WTC11 (cell line): ENCODE data around the gene CTNND2. TPM values are rescaled to one million over a fixed set of nuclear protein-coding genes. Genes with fewer than 3 reads are reported as not detected.

Source experiments
- ATAC-seq: fragments of 200-7000 bp; cut with Tn5 transposase; 2 replicates; pipeline ENCODE4 v1.10.0; 2021; ENCODE audit warnings: mild to moderate bottlenecking, moderate library complexity
- CTCF ChIA-PET: fragments of 300-600 bp; sonication (Branson Sonifier 250); formaldehyde crosslinking; loops from one replicate; lab custom pipeline; 2021; ENCODE audit warnings: antibody characterized with exemption; lab: Charles Lee
- POLR2A ChIA-PET: fragments of 350-600 bp; sonication (Branson Sonifier 250); formaldehyde crosslinking; loops from one replicate; lab custom pipeline; 2021; ENCODE audit warnings: antibody characterized with exemption; lab: Charles Lee
- DNase-seq: peaks from one replicate; pipeline ENCODE4 v3.0.0; 2021; ENCODE audit warnings: low spot score
- H3K27ac Mint-ChIP-seq: 2 replicates; pipeline ENCODE4 v1.8.0; 2021; ENCODE audit warnings: mixed read lengths
- H3K27me3 Mint-ChIP-seq: 2 replicates; pipeline ENCODE4 v1.8.0; 2021; ENCODE audit warnings: low read depth, mild to moderate bottlenecking, moderate library complexity, mixed read lengths
- H3K36me3 Mint-ChIP-seq: 2 replicates; pipeline ENCODE4 v1.8.0; 2021; ENCODE audit warnings: mixed read lengths
- H3K4me1 Mint-ChIP-seq: 2 replicates; pipeline ENCODE4 v1.8.0; 2022; ENCODE audit warnings: mixed read lengths
- H3K4me3 Mint-ChIP-seq: 2 replicates; pipeline ENCODE4 v1.8.0; 2021; ENCODE audit warnings: mild to moderate bottlenecking, moderate library complexity, mixed read lengths
- H3K9me3 Mint-ChIP-seq: 2 replicates; pipeline ENCODE4 v1.8.0; 2021; ENCODE audit warnings: mixed read lengths
- FOXP1 ChIP-seq: sonication (generic); formaldehyde crosslinking; IDR thresholded peaks from 2 replicates; pipeline ENCODE4 v1.8.0; 2022; ENCODE audit warnings: missing genetic modification reagents, mild to moderate bottlenecking, moderate library complexity, borderline replicate concordance
- GABPB1 ChIP-seq: sonication (generic); formaldehyde crosslinking; IDR thresholded peaks from 2 replicates; pipeline ENCODE4 v1.8.1; 2023; ENCODE audit warnings: mild to moderate bottlenecking, missing genetic modification reagents
- GRHL2 ChIP-seq: fragments of 250-450 bp; sonication (Bioruptor Pico); IDR thresholded peaks from 2 replicates; pipeline ENCODE4 v1.8.0; 2022; ENCODE audit warnings: mild to moderate bottlenecking, moderate library complexity; ENCODE audit not compliant: insufficient replicate concordance, severe bottlenecking
- GTF2I ChIP-seq: fragments of 250-450 bp; sonication (Bioruptor Pico); conservative IDR thresholded peaks from 2 replicates; pipeline ENCODE4 v1.4.0; 2021; ENCODE audit warnings: mild to moderate bottlenecking
- IRF2 ChIP-seq: sonication (generic); formaldehyde crosslinking; IDR thresholded peaks from 2 replicates; pipeline ENCODE4 v1.8.0; 2022; ENCODE audit warnings: low read depth, missing genetic modification reagents, borderline replicate concordance
- JAZF1 ChIP-seq: fragments of 250-450 bp; sonication (Bioruptor Pico); IDR thresholded peaks from 2 replicates; pipeline ENCODE4 v1.9.0; 2021; ENCODE audit warnings: moderate library complexity, mild to moderate bottlenecking, inconsistent platforms
- JUN ChIP-seq: sonication (generic); formaldehyde crosslinking; IDR thresholded peaks from 2 replicates; pipeline ENCODE4 v1.8.0; 2023; ENCODE audit warnings: mild to moderate bottlenecking, missing genetic modification reagents
- TCF7 ChIP-seq: sonication (generic); formaldehyde crosslinking; IDR thresholded peaks from 2 replicates; pipeline ENCODE4 v1.8.0; 2022; ENCODE audit warnings: mild to moderate bottlenecking, low read depth, missing genetic modification reagents, moderate library complexity
- TP53 ChIP-seq: sonication (generic); formaldehyde crosslinking; IDR thresholded peaks from 2 replicates; pipeline ENCODE4 v1.8.1; 2023; ENCODE audit warnings: mild to moderate bottlenecking, missing genetic modification reagents
- ZNF138 ChIP-seq: sonication (generic); formaldehyde crosslinking; conservative IDR thresholded peaks from 2 replicates; pipeline ENCODE4 v1.8.1; 2022; ENCODE audit warnings: mild to moderate bottlenecking, moderate library complexity, missing genetic modification reagents
- total RNA-seq: library from RNA; stranded (reverse); gene quantifications from 3 replicates; pipeline ENCODE4 v1.2.3, GENCODE V29; 2021
- TF ChIP-seq, protein P1 (sequence below): sonication (generic); formaldehyde crosslinking; IDR thresholded peaks from 2 replicates; pipeline ENCODE4 v1.8.1; 2023; ENCODE audit warnings: mild to moderate bottlenecking, missing genetic modification reagents
- TF ChIP-seq, protein P2 (sequence below): fragments of 250-450 bp; sonication (Bioruptor Pico); IDR thresholded peaks from 2 replicates; pipeline ENCODE4 v1.9.0; 2021; ENCODE audit warnings: moderate library complexity, mild to moderate bottlenecking, inconsistent platforms, borderline replicate concordance
- TF ChIP-seq, protein P3 (sequence below): sonication (generic); formaldehyde crosslinking; IDR thresholded peaks from 2 replicates; pipeline ENCODE4 v1.8.1; 2023; ENCODE audit warnings: mild to moderate bottlenecking, missing genetic modification reagents
- TF ChIP-seq, protein P4 (sequence below): sonication (generic); formaldehyde crosslinking; IDR thresholded peaks from 2 replicates; pipeline ENCODE4 v1.8.0; 2022; ENCODE audit warnings: mild to moderate bottlenecking, missing genetic modification reagents
- TF ChIP-seq, protein P5 (sequence below): sonication (generic); formaldehyde crosslinking; IDR thresholded peaks from 2 replicates; pipeline ENCODE4 v1.8.0; 2022; ENCODE audit warnings: mild to moderate bottlenecking, missing genetic modification reagents
- TF ChIP-seq, protein P6 (sequence below): fragments of 250-450 bp; sonication (Bioruptor Pico); conservative IDR thresholded peaks from 2 replicates; pipeline ENCODE4 v1.9.0; 2021; ENCODE audit warnings: mild to moderate bottlenecking

The CTNND2 gene
- total RNA-seq, 1 experiment from 2014 or later = 11.9 TPM

DNA sequence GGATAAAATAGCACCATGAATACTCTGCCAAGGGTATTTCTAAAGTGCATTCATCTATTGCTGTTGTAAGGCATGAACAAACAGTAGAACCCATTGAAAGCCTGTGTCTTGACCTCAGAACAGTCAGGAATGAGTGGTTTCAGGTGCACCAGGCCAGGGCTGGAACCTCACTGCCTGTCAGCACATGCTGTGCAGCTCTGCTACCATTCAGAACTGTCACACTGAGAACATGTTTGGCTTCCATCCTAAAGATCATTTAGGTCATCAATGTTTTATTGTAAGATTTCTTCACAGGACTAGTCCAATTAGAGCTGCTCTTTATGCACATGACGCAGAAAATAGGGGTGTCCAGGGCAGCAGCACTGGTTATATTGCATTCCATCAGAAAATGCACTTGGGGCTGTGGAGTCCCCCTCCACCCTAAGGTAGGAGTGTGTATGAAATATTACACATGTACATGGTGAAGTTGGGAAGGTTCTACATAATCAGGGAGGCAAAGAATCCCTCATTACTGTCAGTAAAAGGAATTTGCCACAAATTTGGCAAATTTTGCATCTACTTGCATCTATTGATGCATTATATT is 408.0 kb downstream of the CTNND2 start (continued):
- TF ChIP-seq, protein P1, sequence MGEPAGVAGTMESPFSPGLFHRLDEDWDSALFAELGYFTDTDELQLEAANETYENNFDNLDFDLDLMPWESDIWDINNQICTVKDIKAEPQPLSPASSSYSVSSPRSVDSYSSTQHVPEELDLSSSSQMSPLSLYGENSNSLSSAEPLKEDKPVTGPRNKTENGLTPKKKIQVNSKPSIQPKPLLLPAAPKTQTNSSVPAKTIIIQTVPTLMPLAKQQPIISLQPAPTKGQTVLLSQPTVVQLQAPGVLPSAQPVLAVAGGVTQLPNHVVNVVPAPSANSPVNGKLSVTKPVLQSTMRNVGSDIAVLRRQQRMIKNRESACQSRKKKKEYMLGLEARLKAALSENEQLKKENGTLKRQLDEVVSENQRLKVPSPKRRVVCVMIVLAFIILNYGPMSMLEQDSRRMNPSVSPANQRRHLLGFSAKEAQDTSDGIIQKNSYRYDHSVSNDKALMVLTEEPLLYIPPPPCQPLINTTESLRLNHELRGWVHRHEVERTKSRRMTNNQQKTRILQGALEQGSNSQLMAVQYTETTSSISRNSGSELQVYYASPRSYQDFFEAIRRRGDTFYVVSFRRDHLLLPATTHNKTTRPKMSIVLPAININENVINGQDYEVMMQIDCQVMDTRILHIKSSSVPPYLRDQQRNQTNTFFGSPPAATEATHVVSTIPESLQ (CRISPR knock-in tag) = no peak
- no peak for TF ChIP-seq TCF7
- TF ChIP-seq, protein P2, sequence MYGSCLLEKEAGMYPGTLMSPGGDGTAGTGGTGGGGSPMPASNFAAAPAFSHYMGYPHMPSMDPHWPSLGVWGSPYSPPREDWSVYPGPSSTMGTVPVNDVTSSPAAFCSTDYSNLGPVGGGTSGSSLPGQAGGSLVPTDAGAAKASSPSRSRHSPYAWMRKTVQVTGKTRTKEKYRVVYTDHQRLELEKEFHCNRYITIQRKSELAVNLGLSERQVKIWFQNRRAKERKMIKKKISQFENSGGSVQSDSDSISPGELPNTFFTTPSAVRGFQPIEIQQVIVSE = no peak
- TF ChIP-seq, protein P3, sequence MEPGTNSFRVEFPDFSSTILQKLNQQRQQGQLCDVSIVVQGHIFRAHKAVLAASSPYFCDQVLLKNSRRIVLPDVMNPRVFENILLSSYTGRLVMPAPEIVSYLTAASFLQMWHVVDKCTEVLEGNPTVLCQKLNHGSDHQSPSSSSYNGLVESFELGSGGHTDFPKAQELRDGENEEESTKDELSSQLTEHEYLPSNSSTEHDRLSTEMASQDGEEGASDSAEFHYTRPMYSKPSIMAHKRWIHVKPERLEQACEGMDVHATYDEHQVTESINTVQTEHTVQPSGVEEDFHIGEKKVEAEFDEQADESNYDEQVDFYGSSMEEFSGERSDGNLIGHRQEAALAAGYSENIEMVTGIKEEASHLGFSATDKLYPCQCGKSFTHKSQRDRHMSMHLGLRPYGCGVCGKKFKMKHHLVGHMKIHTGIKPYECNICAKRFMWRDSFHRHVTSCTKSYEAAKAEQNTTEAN (CRISPR knock-in tag) = no peak
- no peak for TF ChIP-seq JUN (CRISPR knock-in tag)
- TF ChIP-seq GABPB1 (CRISPR knock-in tag) = no peak
- TF ChIP-seq, protein P4, sequence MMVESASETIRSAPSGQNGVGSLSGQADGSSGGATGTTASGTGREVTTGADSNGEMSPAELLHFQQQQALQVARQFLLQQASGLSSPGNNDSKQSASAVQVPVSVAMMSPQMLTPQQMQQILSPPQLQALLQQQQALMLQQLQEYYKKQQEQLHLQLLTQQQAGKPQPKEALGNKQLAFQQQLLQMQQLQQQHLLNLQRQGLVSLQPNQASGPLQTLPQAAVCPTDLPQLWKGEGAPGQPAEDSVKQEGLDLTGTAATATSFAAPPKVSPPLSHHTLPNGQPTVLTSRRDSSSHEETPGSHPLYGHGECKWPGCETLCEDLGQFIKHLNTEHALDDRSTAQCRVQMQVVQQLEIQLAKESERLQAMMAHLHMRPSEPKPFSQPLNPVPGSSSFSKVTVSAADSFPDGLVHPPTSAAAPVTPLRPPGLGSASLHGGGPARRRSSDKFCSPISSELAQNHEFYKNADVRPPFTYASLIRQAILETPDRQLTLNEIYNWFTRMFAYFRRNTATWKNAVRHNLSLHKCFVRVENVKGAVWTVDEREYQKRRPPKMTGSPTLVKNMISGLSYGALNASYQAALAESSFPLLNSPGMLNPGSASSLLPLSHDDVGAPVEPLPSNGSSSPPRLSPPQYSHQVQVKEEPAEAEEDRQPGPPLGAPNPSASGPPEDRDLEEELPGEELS (CRISPR knock-in tag) = no peak
- TF ChIP-seq GTF2I (CRISPR knock-in tag) = no peak
- TF ChIP-seq, all 79 proteins: peak for 0

DNA sequence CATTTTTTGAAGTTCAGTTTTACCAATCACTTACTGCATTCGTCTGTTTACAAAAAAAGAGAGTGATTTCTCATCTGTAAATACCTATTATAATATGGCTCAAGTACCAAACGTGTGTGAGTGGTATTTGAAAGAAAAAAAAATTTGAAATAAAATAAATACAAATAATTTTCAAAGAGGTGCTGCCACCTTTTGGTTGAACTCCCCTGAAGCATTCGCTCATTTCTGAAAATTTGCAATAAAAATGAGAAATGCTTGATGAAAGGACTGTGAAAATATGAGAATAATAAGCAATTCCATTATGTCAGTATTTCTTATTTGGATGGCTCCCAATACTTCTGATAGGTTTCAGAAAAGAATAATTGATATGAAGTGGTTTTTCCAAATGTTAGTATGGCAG is 409.9 kb downstream of the CTNND2 start:
- TF ChIP-seq, protein P5, sequence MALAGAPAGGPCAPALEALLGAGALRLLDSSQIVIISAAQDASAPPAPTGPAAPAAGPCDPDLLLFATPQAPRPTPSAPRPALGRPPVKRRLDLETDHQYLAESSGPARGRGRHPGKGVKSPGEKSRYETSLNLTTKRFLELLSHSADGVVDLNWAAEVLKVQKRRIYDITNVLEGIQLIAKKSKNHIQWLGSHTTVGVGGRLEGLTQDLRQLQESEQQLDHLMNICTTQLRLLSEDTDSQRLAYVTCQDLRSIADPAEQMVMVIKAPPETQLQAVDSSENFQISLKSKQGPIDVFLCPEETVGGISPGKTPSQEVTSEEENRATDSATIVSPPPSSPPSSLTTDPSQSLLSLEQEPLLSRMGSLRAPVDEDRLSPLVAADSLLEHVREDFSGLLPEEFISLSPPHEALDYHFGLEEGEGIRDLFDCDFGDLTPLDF (CRISPR knock-in tag) = no peak
- TF ChIP-seq FOXP1 (CRISPR knock-in tag) (no peak), TP53 (CRISPR knock-in tag) (no peak)
- Mint-ChIP-seq H3K36me3 (no peaks in the 10 kb centered on the region), H3K4me1 (peaks cover 4% of the 10 kb centered on the region; the same call in 1 of the 2 replicates), H3K27ac (no peak overlapping the region), H3K4me3 (no peak overlapping the region), H3K9me3 (no peaks in the 10 kb centered on the region), H3K27me3 (no peaks in the 10 kb centered on the region)
- DNase-seq (no peak), ATAC-seq (no peak)
- CTCF ChIA-PET = no interaction called here
- POLR2A ChIA-PET = no interaction called here

DNA sequence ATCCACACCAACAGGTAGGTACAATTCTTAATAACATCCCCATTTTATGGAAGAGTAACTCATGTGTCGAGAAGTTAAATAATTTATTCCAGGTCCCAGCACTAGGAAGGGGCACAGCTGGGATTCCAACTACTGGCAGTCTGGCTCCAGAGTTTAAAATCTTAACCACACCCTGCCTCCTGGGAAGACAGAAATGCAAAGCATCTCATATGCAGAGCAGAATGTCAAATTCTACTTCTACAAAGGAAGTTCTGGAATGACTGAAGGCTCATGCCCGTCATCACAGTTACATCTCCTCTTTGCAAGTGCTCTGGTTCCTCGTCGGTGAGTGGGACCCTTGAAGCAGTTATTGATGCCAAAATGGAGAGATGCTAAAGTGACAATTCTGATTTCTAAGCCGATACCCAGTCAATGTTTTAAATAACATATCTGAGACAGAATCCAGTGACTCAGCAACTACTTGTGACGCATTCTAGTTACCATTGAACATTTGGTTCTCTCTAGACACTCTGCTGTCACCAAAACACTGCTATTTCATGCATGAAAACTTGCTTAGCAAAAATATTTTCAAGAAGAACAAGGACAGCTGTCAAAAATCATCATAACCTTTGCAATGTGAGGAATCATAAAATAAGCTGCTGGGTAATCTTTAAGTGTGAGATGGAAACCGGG is 412.7 kb downstream of the CTNND2 start:
- POLR2A ChIA-PET = no interaction called here
- TF ChIP-seq, protein P6, sequence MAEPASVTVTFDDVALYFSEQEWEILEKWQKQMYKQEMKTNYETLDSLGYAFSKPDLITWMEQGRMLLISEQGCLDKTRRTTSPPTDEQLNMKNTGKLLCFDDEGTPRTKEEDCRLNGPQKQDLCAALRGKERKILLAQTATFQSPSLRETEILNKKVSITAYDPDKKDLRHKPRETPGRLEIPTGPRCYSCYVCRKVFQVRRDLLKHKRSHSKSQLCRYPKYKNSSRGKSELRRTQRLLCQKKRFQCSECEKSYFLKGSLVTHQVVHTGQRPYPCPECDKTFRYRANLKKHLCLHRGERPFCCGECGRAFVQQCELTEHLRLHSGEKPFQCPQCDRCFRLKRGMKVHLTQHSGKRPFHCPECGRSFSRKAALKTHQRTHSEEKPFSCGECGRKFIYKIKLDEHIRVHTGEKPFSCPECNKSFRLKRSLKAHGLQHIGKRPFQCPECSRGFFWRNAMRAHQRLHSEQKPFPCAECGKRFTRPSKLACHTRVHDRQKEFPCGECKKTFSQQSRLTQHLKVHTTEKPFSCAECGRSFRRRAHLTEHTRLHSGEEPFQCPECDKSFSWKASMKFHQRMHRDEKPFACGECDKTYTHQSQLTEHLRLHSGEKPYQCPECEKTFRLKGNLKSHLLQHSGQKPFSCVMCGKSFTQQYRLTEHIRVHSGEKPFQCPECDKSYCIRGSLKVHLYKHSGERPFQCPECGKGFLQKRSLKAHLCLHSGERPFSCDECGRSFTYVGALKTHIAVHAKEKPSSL (CRISPR knock-in tag) = no peak
- TF ChIP-seq ZNF138 (no peak), IRF2 (CRISPR knock-in tag) (no peak), JAZF1 (CRISPR knock-in tag) (no peak), GRHL2 (CRISPR knock-in tag) (no peak)
- TF ChIP-seq, protein P1 (CRISPR knock-in tag) = no peak
- TF ChIP-seq, protein P4 (CRISPR knock-in tag) = no peak

More for the DNA sequence above, 412.7 kb downstream of the CTNND2 start:
- Mint-ChIP-seq H3K27me3 (no peaks in the 10 kb centered on the region), H3K9me3 (no peaks in the 10 kb centered on the region), H3K4me1 (peaks cover 4% of the 10 kb centered on the region; the same call in 1 of the 2 replicates), H3K4me3 (no peak overlapping the region), H3K36me3 (no peaks in the 10 kb centered on the region), H3K27ac (no peak overlapping the region)
- DNase-seq = no peak
- no peak for ATAC-seq
- CTCF ChIA-PET = no interaction called here
